Measurements from ENCODE around the gene ACTR2. TPM values are rescaled to one million over a fixed set of nuclear protein-coding genes. Genes with fewer than 3 reads are reported as not detected.

ACTR2 gene
- total and polyA plus RNA-seq, 10 donors = 106 to 348 (median 193) TPM

GRCh38 chr2:65228263-65228750 is 676 bp downstream of the ACTR2 start:
- intact Hi-C loops (cut with DNase I; ENCODE audit: low total_unique reads) = no loop called here
- Histone ChIP-seq H3K9me3 (no peaks in the 10 kb centered on the region), H3K4me1 (peaks cover 49 to 64% (median 60%) of the 10 kb centered on the region in 6 donors), H3K36me3 (peaks cover 0 to 15% (median 0%) of the 10 kb centered on the region in 6 donors), H3K4me3 (peak overlapping the region; percentile 93 to 99 (median 96)), H3K27ac (peak overlapping the region; percentile 99 to 100 (median 100)), H3K27me3 (replicated peaks in 1 of 7) (no peaks in the 10 kb centered on the region)
- TF ChIP-seq CTCF (IDR thresholded peaks at IDR 0.05 in 8 of 11, conservative IDR thresholded peaks at IDR 0.05 in 3 of 11) (no peak), POLR2AphosphoS5 (IDR thresholded peaks at IDR 0.05) (no peak), POLR2A (IDR thresholded peaks at IDR 0.05) (no peak)
- DNase-seq = no peak
- WGBS, 5 donors = 0 to 1% (median 0%) methylated on average over 16 of the region's 16 CpGs

GRCh38 chr2:65231121-65231520 is 3.5 kb downstream of the ACTR2 start:
- Histone ChIP-seq H3K4me3 (peak overlapping the region in 2 of 8 donors; percentile 41 to 99), H3K4me1 (peaks cover 66 to 89% (median 86%) of the 10 kb centered on the region in 6 donors), H3K36me3 (peaks cover 0 to 42% (median 3%) of the 10 kb centered on the region in 6 donors), H3K27ac (peak overlapping the region in 7 of 8 donors; percentile 18 to 70 (median 62)), H3K9me3 (no peaks in the 10 kb centered on the region), H3K27me3 (replicated peaks in 1 of 7) (no peaks in the 10 kb centered on the region)
- 68 to 90% (median 82%) methylated on average over 1 of the region's 1 CpG for WGBS, 5 donors
- intact Hi-C loops (cut with DNase I; ENCODE audit: low total_unique reads) = no loop called here
- no peak for TF ChIP-seq CTCF (IDR thresholded peaks at IDR 0.05 in 8 of 11, conservative IDR thresholded peaks at IDR 0.05 in 3 of 11)
- TF ChIP-seq POLR2AphosphoS5 (IDR thresholded peaks at IDR 0.05) = no peak
- TF ChIP-seq POLR2A (IDR thresholded peaks at IDR 0.05) = no peak
- no peak for DNase-seq

- peak overlapping the region in 7 of 8 donors; percentile 18 to 70 (median 62) for H3K27ac ChIP-seq
- peaks cover 0 to 51% (median 3%) of the 10 kb centered on the region in 6 donors for H3K36me3 ChIP-seq
- H3K4me1 ChIP-seq = peaks cover 58 to 89% (median 86%) of the 10 kb centered on the region in 6 donors
- H3K4me3 ChIP-seq = peak overlapping the region in 1 of 8 donors; percentile 14
- intact Hi-C loops (cut with DNase I; ENCODE audit: low total_unique reads) = no loop called here
- WGBS, 5 donors = 56 to 76% (median 62%) methylated on average over 8 of the region's 8 CpGs
- no peak for DNase-seq
- no peaks in the 10 kb centered on the region for H3K27me3 ChIP-seq (replicated peaks in 1 of 7)
- H3K9me3 ChIP-seq = no peaks in the 10 kb centered on the region
- no peak for TF ChIP-seq POLR2AphosphoS5 (IDR thresholded peaks at IDR 0.05)
- no peak for TF ChIP-seq POLR2A (IDR thresholded peaks at IDR 0.05)
- TF ChIP-seq CTCF (IDR thresholded peaks at IDR 0.05 in 8 of 11, conservative IDR thresholded peaks at IDR 0.05 in 3 of 11) = no peak
Observed at GRCh38 chr2:65231892-65232477, 4.4 kb downstream of the ACTR2 start.

DNA sequence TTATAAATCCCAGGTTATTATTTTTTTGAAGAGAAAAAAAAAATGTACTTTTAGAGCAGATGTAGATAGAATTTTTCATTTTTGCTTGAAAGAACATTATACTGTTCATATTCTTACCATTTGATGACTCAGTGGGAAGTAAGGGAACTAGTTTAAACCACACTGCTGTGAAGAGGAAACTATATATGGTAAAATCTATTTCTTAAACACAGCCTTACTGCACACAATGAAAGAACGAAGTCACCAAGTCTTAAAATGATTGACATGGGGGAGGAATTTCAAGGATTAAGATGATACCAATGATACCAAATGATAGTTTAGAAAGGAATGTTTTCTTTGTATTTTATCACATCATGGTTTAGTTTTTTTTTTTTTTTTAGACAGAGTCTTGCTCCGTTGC is 5.0 kb downstream of the ACTR2 start:
- TF ChIP-seq CTCF (IDR thresholded peaks at IDR 0.05 in 8 of 11, conservative IDR thresholded peaks at IDR 0.05 in 3 of 11) (no peak), POLR2AphosphoS5 (IDR thresholded peaks at IDR 0.05) (no peak), POLR2A (IDR thresholded peaks at IDR 0.05) (no peak)
- H3K36me3 ChIP-seq = peaks cover 0 to 57% (median 3%) of the 10 kb centered on the region in 6 donors
- H3K27me3 ChIP-seq (replicated peaks in 1 of 7) = no peaks in the 10 kb centered on the region
- no peak for DNase-seq
- WGBS, 5 donors = 37 to 57% (median 48%) methylated on average over 2 of the region's 2 CpGs
- H3K4me3 ChIP-seq = peak overlapping the region in 1 of 8 donors; percentile 14
- H3K4me1 ChIP-seq = peaks cover 58 to 93% (median 92%) of the 10 kb centered on the region in 6 donors
- H3K9me3 ChIP-seq = no peaks in the 10 kb centered on the region
- intact Hi-C loops (cut with DNase I; ENCODE audit: low total_unique reads) = no loop called here
- peak overlapping the region in 6 of 8 donors; percentile 36 to 70 (median 65) for H3K27ac ChIP-seq

All from spleen (tissue), 11 donors.